Activated CD8-positive, alpha-beta T cell treated with anti-CD3 and anti-CD28 coated beads for 36 hours (primary cell): ENCODE measurements around the gene IRAK1BP1. TPM values are rescaled to one million over a fixed set of nuclear protein-coding genes. Genes with fewer than 3 reads are reported as not detected.

Experiments
- ATAC-seq: fragments of 200-7000 bp; cut with Tn5 transposase; one replicate; pipeline ENCODE4 v1.10.0; 2021; ENCODE audit warnings: mild to moderate bottlenecking, moderate library complexity
- CTCF ChIA-PET: fragments of 350-600 bp; sonication (Branson Sonifier 250); formaldehyde crosslinking; loops from one replicate; lab custom pipeline; 2021; ENCODE audit warnings: antibody characterized with exemption; lab: Charles Lee
- POLR2A ChIA-PET: fragments of 350-600 bp; sonication (Branson Sonifier 250); formaldehyde crosslinking; loops from one replicate; lab custom pipeline; 2021; ENCODE audit warnings: antibody characterized with exemption; lab: Charles Lee
- DNase-seq: peaks from one replicate; pipeline ENCODE4 v3.0.0-alpha.2; 2020
- H3K27ac Mint-ChIP-seq: one replicate; pipeline ENCODE4 v1.8.0; 2021; ENCODE audit warnings: mild to moderate bottlenecking, mixed read lengths
- H3K27me3 Mint-ChIP-seq: one replicate; pipeline ENCODE4 v1.8.0; 2021; ENCODE audit warnings: mixed read lengths
- H3K36me3 Mint-ChIP-seq: one replicate; pipeline ENCODE4 v1.8.0; 2021; ENCODE audit warnings: low read depth, mixed read lengths
- H3K4me1 Mint-ChIP-seq: one replicate; pipeline ENCODE4 v1.8.0; 2021; ENCODE audit warnings: low read depth, mixed read lengths
- H3K4me3 Mint-ChIP-seq: one replicate; pipeline ENCODE4 v1.8.0; 2021; ENCODE audit warnings: mild to moderate bottlenecking, moderate library complexity, mixed read lengths
- H3K9me3 Mint-ChIP-seq: one replicate; pipeline ENCODE4 v1.8.0; 2021; ENCODE audit warnings: mixed read lengths
- intact Hi-C: fragments of 100-400 bp; cut with micrococcal nuclease; formaldehyde crosslinking; loops from one replicate; pipeline ENCODE4 v1.10.0; 2022
- total RNA-seq, 2 experiments: library from RNA; stranded (reverse); gene quantifications; one replicate each; pipeline ENCODE4 v1.2.3, GENCODE V29; 2021
- TF ChIP-seq, protein P1 (sequence below): fragments of 200-600 bp; IDR thresholded peaks from one replicate; pipeline ENCODE4 v1.8.0; 2022; ENCODE audit warnings: antibody characterized with exemption, mild to moderate bottlenecking

Gene IRAK1BP1
- total RNA-seq, 2 experiments from 2014 or later, result 2.3 to 2.6 TPM

DNA sequence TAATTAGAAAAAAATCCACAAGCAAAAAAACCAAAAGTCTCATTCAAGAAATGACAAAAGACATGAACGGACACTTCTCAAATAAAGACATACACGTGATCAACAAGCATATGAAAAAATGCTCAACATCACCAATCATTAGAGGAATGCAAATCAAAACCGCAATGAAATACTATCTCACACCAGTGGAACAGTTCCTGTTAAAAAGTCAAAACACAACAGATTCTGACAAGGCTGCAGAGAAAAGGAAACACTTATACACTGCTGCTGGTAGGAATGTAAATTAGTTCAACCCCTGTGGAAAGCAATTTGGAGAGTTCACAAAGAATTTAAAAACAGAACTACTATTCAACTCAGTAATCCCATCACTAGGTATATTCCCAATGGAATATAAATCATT is 58.0 kb downstream of the IRAK1BP1 start:
- no peak overlapping the region for H3K4me3 Mint-ChIP-seq
- peaks cover 41% of the 10 kb centered on the region for H3K9me3 Mint-ChIP-seq
- ChIA-PET CTCF (no interaction called here), POLR2A (no interaction called here)
- TF ChIP-seq, protein P1, sequence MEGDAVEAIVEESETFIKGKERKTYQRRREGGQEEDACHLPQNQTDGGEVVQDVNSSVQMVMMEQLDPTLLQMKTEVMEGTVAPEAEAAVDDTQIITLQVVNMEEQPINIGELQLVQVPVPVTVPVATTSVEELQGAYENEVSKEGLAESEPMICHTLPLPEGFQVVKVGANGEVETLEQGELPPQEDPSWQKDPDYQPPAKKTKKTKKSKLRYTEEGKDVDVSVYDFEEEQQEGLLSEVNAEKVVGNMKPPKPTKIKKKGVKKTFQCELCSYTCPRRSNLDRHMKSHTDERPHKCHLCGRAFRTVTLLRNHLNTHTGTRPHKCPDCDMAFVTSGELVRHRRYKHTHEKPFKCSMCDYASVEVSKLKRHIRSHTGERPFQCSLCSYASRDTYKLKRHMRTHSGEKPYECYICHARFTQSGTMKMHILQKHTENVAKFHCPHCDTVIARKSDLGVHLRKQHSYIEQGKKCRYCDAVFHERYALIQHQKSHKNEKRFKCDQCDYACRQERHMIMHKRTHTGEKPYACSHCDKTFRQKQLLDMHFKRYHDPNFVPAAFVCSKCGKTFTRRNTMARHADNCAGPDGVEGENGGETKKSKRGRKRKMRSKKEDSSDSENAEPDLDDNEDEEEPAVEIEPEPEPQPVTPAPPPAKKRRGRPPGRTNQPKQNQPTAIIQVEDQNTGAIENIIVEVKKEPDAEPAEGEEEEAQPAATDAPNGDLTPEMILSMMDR, result no peak
- H3K4me1 Mint-ChIP-seq, result no peaks in the 10 kb centered on the region
- ATAC-seq (no peak), DNase-seq (no peak)
- H3K27ac Mint-ChIP-seq, result no peak overlapping the region
- no peaks in the 10 kb centered on the region for H3K27me3 Mint-ChIP-seq
- intact Hi-C loops, result no loop called here
- H3K36me3 Mint-ChIP-seq, result peaks cover 2% of the 10 kb centered on the region

DNA sequence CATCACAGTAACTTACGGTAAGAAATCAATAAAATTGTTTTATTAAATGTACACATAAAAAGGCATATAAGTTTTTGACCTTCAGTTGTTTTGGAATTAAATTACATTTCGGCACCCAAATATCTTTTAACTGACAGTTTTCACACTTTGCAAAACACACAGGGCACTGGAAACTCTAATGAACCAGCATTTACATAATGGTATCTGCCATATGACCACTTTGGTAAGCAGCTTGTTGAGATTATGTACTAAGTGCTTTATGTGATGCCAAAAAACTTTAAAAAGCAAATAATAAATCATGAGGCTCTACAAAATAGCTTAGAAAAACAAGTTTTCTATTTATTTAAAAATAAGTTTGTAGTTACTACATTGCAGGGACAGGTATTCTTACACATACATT is 68.2 kb downstream of the IRAK1BP1 start:
- no peak for ATAC-seq
- POLR2A ChIA-PET, result no interaction called here

DNA sequence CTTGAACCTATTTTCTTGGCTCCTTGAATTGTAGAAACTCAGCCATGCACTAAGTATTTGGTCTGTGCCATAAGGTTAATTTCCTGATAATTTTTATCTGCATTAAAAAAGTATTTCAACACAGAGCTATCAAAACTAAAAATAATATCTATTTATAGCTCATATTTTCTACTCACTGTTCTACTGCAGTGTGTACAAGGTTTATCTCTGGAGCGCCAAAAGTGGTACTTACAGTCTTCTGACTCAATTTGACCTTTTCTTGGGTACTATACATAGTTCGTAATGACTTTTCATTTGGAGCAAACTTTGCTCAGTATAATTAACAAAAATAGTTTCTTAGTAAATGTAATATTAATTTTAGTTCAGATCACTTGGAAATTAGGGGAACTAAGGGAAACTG is 69.2 kb downstream of the IRAK1BP1 start:
- no peak overlapping the region for H3K4me3 Mint-ChIP-seq
- H3K36me3 Mint-ChIP-seq, result peaks cover 29% of the 10 kb centered on the region
- TF ChIP-seq, protein P1, result no peak
- H3K27ac Mint-ChIP-seq, result no peak overlapping the region
- intact Hi-C loops, result no loop called here
- no peak for DNase-seq
- no peak for ATAC-seq
- H3K27me3 Mint-ChIP-seq, result no peaks in the 10 kb centered on the region
- CTCF ChIA-PET, result no interaction called here
- POLR2A ChIA-PET, result no interaction called here
- no peaks in the 10 kb centered on the region for H3K4me1 Mint-ChIP-seq
- peaks cover 15% of the 10 kb centered on the region for H3K9me3 Mint-ChIP-seq

More for the DNA sequence above, 68.2 kb downstream of the IRAK1BP1 start:
- peaks cover 15% of the 10 kb centered on the region for H3K9me3 Mint-ChIP-seq
- H3K36me3 Mint-ChIP-seq, result peaks cover 22% of the 10 kb centered on the region
- no peak overlapping the region for H3K4me3 Mint-ChIP-seq
- CTCF ChIA-PET, result no interaction called here
- TF ChIP-seq, protein P1, result no peak
- no peak overlapping the region for H3K27ac Mint-ChIP-seq
- H3K27me3 Mint-ChIP-seq, result no peaks in the 10 kb centered on the region
- no peaks in the 10 kb centered on the region for H3K4me1 Mint-ChIP-seq
- DNase-seq, result no peak
- intact Hi-C loops, result no loop called here

DNA sequence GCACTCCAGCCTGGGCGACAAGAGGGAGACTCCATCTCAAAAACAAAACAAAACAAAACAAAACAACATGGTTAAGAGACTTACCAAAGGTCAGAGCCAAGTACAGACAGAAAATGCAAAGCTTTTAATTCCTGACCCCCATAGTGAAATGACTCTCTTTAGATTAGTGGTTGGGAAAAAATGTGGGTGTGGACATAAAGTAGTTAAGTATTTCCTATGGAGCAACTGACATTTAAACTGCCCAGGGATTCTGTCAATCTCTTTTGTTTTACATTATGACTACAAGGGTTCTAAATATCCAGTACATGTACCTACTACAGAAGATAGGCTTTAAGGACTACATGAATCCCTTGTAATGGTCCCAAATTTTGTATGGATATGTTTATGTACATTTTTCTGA is 75.1 kb downstream of the IRAK1BP1 start:
- ATAC-seq (no peak), DNase-seq (no peak)
- H3K4me3 Mint-ChIP-seq, result no peak overlapping the region
- intact Hi-C loops, result no loop called here
- CTCF ChIA-PET, result no interaction called here
- H3K27ac Mint-ChIP-seq, result no peak overlapping the region
- H3K4me1 Mint-ChIP-seq, result no peaks in the 10 kb centered on the region
- H3K27me3 Mint-ChIP-seq, result no peaks in the 10 kb centered on the region
- POLR2A ChIA-PET, result no interaction called here
- TF ChIP-seq, protein P1, result no peak
- H3K36me3 Mint-ChIP-seq, result peaks cover 50% of the 10 kb centered on the region
- H3K9me3 Mint-ChIP-seq, result no peaks in the 10 kb centered on the region

DNA sequence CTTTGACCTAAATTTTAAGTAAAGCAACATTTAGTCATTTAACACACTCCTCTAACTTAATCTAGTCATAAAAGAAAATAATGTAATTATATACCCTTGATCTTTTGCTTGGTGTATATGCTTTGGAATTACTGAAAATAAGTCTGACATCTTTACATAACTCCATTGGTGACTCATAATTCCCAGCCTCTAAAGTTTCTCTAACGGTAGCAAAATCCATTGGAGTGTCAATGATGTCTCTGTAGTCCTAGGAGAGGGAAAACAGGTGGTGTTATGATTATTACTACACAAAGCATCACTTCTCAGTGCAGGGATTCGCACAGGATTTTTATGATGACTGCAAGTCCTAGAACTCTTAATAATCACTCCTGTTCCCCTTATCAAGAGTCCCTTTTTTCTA is 80.2 kb downstream of the IRAK1BP1 start:
- CTCF ChIA-PET, result no interaction called here

More for the DNA sequence above, 80.2 kb downstream of the IRAK1BP1 start:
- no peak for ATAC-seq
- H3K4me1 Mint-ChIP-seq, result no peaks in the 10 kb centered on the region
- no peaks in the 10 kb centered on the region for H3K27me3 Mint-ChIP-seq
- peaks cover 67% of the 10 kb centered on the region for H3K36me3 Mint-ChIP-seq
- POLR2A ChIA-PET, result no interaction called here
- H3K4me3 Mint-ChIP-seq, result no peak overlapping the region
- no peak for DNase-seq
- H3K9me3 Mint-ChIP-seq, result peaks cover 8% of the 10 kb centered on the region
- H3K27ac Mint-ChIP-seq, result no peak overlapping the region
- TF ChIP-seq, protein P1, result no peak
- intact Hi-C loops, result no loop called here
